GM12878 (cell line): ENCODE data around the gene SYT14. TPM values are rescaled to one million over a fixed set of nuclear protein-coding genes. Genes with fewer than 3 reads are reported as not detected.
A peak's percentile ranks its signal among the peaks of the same experiment; 100 is the strongest.
"Not testable (repeated sequence)": the region's sequence is repeated elsewhere in the genome, so short reads cannot be mapped to it uniquely, and the experiment has no call there.

ENCODE experiments used
- ATAC-seq: fragments of 200-7000 bp; cut with Tn5 transposase; 3 replicates; pipeline ENCODE4 v1.9.1; 2020; ENCODE audit warnings: mild to moderate bottlenecking, moderate library complexity
- BruUV-seq: library from RNA; stranded (reverse); fragments of 400-500 nt; replicated peaks from 2 replicates; lab custom pipeline; 2021; lab: Mats Ljungman, UMichigan
- CTCF ChIA-PET: fragments of 300-600 bp; sonication (Branson Sonifier 250); formaldehyde crosslinking; extraction: SDS; loops from one replicate; lab custom pipeline; 2021; ENCODE audit warnings: inconsistent platforms; lab: Yijun Ruan, JAX
- POLR2A ChIA-PET: fragments of 350-600 bp; formaldehyde crosslinking; extraction: SDS; loops from one replicate; lab custom pipeline; 2021; ENCODE audit warnings: inconsistent platforms; lab: Charles Lee
- RAD21 ChIA-PET: fragments of 300-600 bp; sonication (Branson Sonifier 250); formaldehyde crosslinking; loops from one replicate; lab custom pipeline; 2023; ENCODE audit warnings: antibody characterized with exemption; ENCODE audit not compliant: unreplicated experiment; lab: Charles Lee
- SMC1A ChIA-PET: fragments of 300-600 bp; sonication (Branson Sonifier 250); formaldehyde crosslinking; loops from one replicate; lab custom pipeline; 2023; ENCODE audit not compliant: unreplicated experiment, uncharacterized antibody; lab: Charles Lee
- DNase-seq: peaks from one replicate; pipeline ENCODE4 v3.0.0-alpha.2; 2011; ENCODE audit warnings: low read depth, low spot score
- FAIRE-seq: peaks from 3 replicates; lab custom pipeline; 2011; peaks lifted over from hg19 to GRCh38; lab: Jason Lieb, UNC
- H2AFZ ChIP-seq: 2 replicates; pipeline ENCODE4 v1.6.0; 2011; ENCODE audit warnings: low read depth, low read length, control low read depth; ENCODE audit not compliant: control insufficient read depth
- H3K27ac ChIP-seq: 2 replicates; pipeline ENCODE4 v1.5.1; 2011; ENCODE audit warnings: control low read depth; ENCODE audit not compliant: control insufficient read depth, insufficient read depth
- H3K27me3 ChIP-seq, 2 experiments: replicated peaks in 1 of 2; 2 replicates each; pipeline versions ENCODE4 v1.6.0 to v1.6.1; 2011; ENCODE audit warnings: low read length in 1 of 2; ENCODE audit not compliant: control insufficient read depth in 2 of 2, insufficient read depth in 2 of 2
- H3K36me3 ChIP-seq, 2 experiments: 2 replicates each; pipeline ENCODE4 v1.5.1; 2011; ENCODE audit warnings: low read length in 1 of 2; ENCODE audit not compliant: control insufficient read depth in 2 of 2, insufficient read depth in 2 of 2
- H3K4me1 ChIP-seq: 2 replicates; pipeline ENCODE4 v1.6.1; 2011; ENCODE audit warnings: mild to moderate bottlenecking, low read length, moderate library complexity, mixed read lengths; ENCODE audit not compliant: control insufficient read depth, insufficient read depth
- H3K4me2 ChIP-seq: 2 replicates; pipeline ENCODE4 v1.6.0; 2011; ENCODE audit warnings: control low read depth; ENCODE audit not compliant: control insufficient read depth, insufficient read depth
- H3K4me3 ChIP-seq: fragments of 200-600 bp; sonication (generic); 2 replicates; pipeline ENCODE4 v1.5.1; 2016
- H3K79me2 ChIP-seq: 2 replicates; pipeline ENCODE4 v1.6.0; 2011; ENCODE audit warnings: low read length; ENCODE audit not compliant: control insufficient read depth, insufficient read depth
- H3K9ac ChIP-seq: 2 replicates; pipeline ENCODE4 v1.8.0; 2011; ENCODE audit warnings: low read length, control low read depth, mixed read lengths; ENCODE audit not compliant: control insufficient read depth, insufficient read depth
- H3K9me3 ChIP-seq: replicated peaks from 3 replicates; pipeline ENCODE4 v1.5.1; 2011; ENCODE audit warnings: mild to moderate bottlenecking, low read length; ENCODE audit not compliant: control insufficient read depth, insufficient read depth
- H4K20me1 ChIP-seq: 2 replicates; pipeline ENCODE4 v1.6.0; 2011; ENCODE audit not compliant: control insufficient read depth, insufficient read depth
- CEBPB ChIP-seq, 2 experiments: fragments of 150-350 bp in 1 of 2; IDR thresholded peaks; 2 replicates each; pipeline ENCODE4 v1.6.1; 2012 to 2014; ENCODE audit warnings: low read depth in 2 of 2, low read length in 2 of 2, borderline replicate concordance in 1 of 2, inconsistent platforms in 1 of 2
- CTCF ChIP-seq, 3 experiments: IDR thresholded peaks in 2 of 3; conservative IDR thresholded peaks in 1 of 3; 2 replicates each; pipeline ENCODE4 v1.5.1; 2011; ENCODE audit warnings: low read depth in 3 of 3, low read length in 3 of 3, mild to moderate bottlenecking in 3 of 3, control low read depth in 2 of 3, moderate library complexity in 2 of 3, inconsistent platforms in 1 of 3, mixed read lengths in 1 of 3; ENCODE audit not compliant: control insufficient read depth in 2 of 3, insufficient read depth in 1 of 3; ENCODE audit errors: extremely low read depth in 1 of 3
- ESRRA ChIP-seq: IDR thresholded peaks from 2 replicates; pipeline ENCODE4 v1.6.1; 2012; ENCODE audit warnings: mild to moderate bottlenecking, low read length, improper control_type of control experiment
- EZH2 ChIP-seq: IDR thresholded peaks from 2 replicates; pipeline ENCODE4 v1.6.1; 2012; ENCODE audit warnings: low read depth, mild to moderate bottlenecking, control low read depth, inconsistent platforms, low read length, borderline replicate concordance; ENCODE audit not compliant: control insufficient read depth
- JUND ChIP-seq: IDR thresholded peaks from 2 replicates; pipeline ENCODE4 v1.6.1; 2012; ENCODE audit warnings: low read depth, mild to moderate bottlenecking, low read length, improper control_type of control experiment, moderate library complexity
- RAD21 ChIP-seq: IDR thresholded peaks from 2 replicates; pipeline ENCODE4 v1.6.1; 2011; ENCODE audit warnings: mild to moderate bottlenecking, low read depth, low read length, moderate library complexity; ENCODE audit not compliant: insufficient read depth
- TBL1XR1 ChIP-seq: IDR thresholded peaks from 2 replicates; pipeline ENCODE4 v1.6.1; 2012; ENCODE audit warnings: low read depth, low read length, improper control_type of control experiment
- WGBS: methylation state at CpG from one replicate; pipeline ENCODE4 v1.1.6; 2016; ENCODE audit warnings: low lambda C conversion rate; ENCODE audit not compliant: insufficient replicate concordance, insufficient coverage; ENCODE audit errors: missing lambda C conversion rate; 5-methylcytosine and 5-hydroxymethylcytosine counted together
- in situ Hi-C: fragments of 300-500 bp; cut with MboI; formaldehyde crosslinking; loops from 9 replicates; pipeline ENCODE4 v1.14.3; 2018; ENCODE audit warnings: mixed read lengths
- intact Hi-C: fragments of 100-400 bp; cut with micrococcal nuclease; formaldehyde crosslinking; loops from one replicate; pipeline ENCODE4 v1.14.2; 2022; ENCODE audit not compliant: unreplicated experiment
- polyA plus RNA-seq, 11 experiments: library from polyadenylated mRNA; depleted of rRNA in 4 of 11; unstranded in 6 of 11; stranded (reverse) in 5 of 11; fragments of >200 nt; fragmentation: Nextera tagmentation in 4 of 11; fragmentation: Illumina TruSeq in 1 of 11; extraction: Ambion mirVana in 4 of 11; extraction: Trizol in 1 of 11; gene quantifications; 1 replicate in 1 of 11; 2 replicates in 10 of 11; pipeline versions ENCODE4 v1.2.1 to v1.2.3, GENCODE V29; 2011 to 2016; ENCODE audit warnings: inconsistent platforms in 2 of 11, missing spikeins in 2 of 11, low read depth in 1 of 11
- total RNA-seq, 4 experiments: library from RNA; depleted of rRNA in 3 of 4; stranded (reverse); fragments of >200 nt in 3 of 4; fragmentation: Illumina TruSeq in 1 of 4; extraction: Trizol in 1 of 4; gene quantifications; 2 replicates each; pipeline versions ENCODE4 v1.2.1 to v1.2.3, GENCODE V29; 2013 to 2021

Gene SYT14
- total and polyA plus RNA-seq, 10 of the 15 experiments (the other 5 are each of a cell fraction or from before 2014, with no cell fraction given) = under 0.01 TPM; not detected in 9

GRCh38 chr1:209898851-209899250, 39.2 kb upstream of the SYT14 start:
- 52% methylated on average over 20 of the region's 21 CpGs for WGBS
- H3K4me3 ChIP-seq, H3K27ac ChIP-seq, H3K9ac ChIP-seq, CTCF ChIA-PET, DNase-seq, H3K27me3 ChIP-seq, H3K36me3 ChIP-seq, ATAC-seq, H3K79me2 ChIP-seq, H3K4me2 ChIP-seq, POLR2A ChIA-PET, RAD21 ChIA-PET, intact Hi-C loops, FAIRE-seq, BruUV-seq, H2AFZ ChIP-seq, H3K4me1 ChIP-seq, H4K20me1 ChIP-seq, in situ Hi-C loops, H3K9me3 ChIP-seq, SMC1A ChIA-PET: not testable (repeated sequence)

GRCh38 chr1:209899948-209900347, 38.1 kb upstream of the SYT14 start:
- H3K27me3 ChIP-seq = no peaks in the 10 kb centered on the region; a peak in 2 of 4 replicates
- POLR2A ChIA-PET = no interaction called here
- RAD21 ChIA-PET = interaction anchor here (1.2 kb wide), 1 partner anchor 20 kb away, joined by 3 read pairs; no protein-coding TSS in a partner anchor
- no peaks in the 10 kb centered on the region for H3K36me3 ChIP-seq
- FAIRE-seq (no peak), DNase-seq (no peak), ATAC-seq (peak; percentile 79)
- no peaks in the 10 kb centered on the region for H3K4me1 ChIP-seq
- H3K9me3 ChIP-seq = no peaks in the 10 kb centered on the region
- H2AFZ ChIP-seq = no peak overlapping the region
- BruUV-seq = no TSS peak
- no peak overlapping the region for H3K4me3 ChIP-seq
- CTCF ChIA-PET = interaction anchor here (0.7 to 1.8 kb wide), 6 partner anchors 9 to 54 kb away, joined by 3 to 7 read pairs (median 4); no protein-coding TSS in a partner anchor
- no peaks in the 10 kb centered on the region for H3K79me2 ChIP-seq
- no peak overlapping the region for H3K27ac ChIP-seq
- intact Hi-C loops = no loop called here
- in situ Hi-C loops = no loop called here
- TF ChIP-seq ESRRA (no peak), TBL1XR1 (no peak), CEBPB (IDR thresholded peaks at IDR 0.05; ENCODE audit: borderline replicate concordance in 1 of 2, low read depth in 2 of 2, low read length in 2 of 2) (no peak), CTCF (IDR thresholded peaks at IDR 0.05 in 2 of 3, conservative IDR thresholded peaks at IDR 0.05 in 1 of 3; ENCODE audit: control insufficient read depth in 2 of 3, extremely low read depth in 1 of 3, insufficient read depth in 1 of 3, low read depth in 3 of 3, low read length in 3 of 3) (peak; percentile 35 to 62 (median 49)), RAD21 (peak; percentile 20; the same call in 1 of the 2 replicates), JUND (no peak), EZH2 (no peak)
- SMC1A ChIA-PET = interaction anchor here (0.7 to 1.0 kb wide), 2 partner anchors 9 kb away, joined by 3 read pairs; no protein-coding TSS in a partner anchor
- H4K20me1 ChIP-seq = no peaks in the 10 kb centered on the region; the same call in 1 of the 2 replicates
- H3K4me2 ChIP-seq = no peak overlapping the region
- WGBS = 21% methylated on average over 3 of the region's 3 CpGs
- H3K9ac ChIP-seq = no peak overlapping the region
